Activated naive CD4-positive, alpha-beta T cell treated with anti-CD3 and anti-CD28 coated beads, Interleukin-2, amount 10 ng/mL, durations not matched to agents 7 days and 5 days (primary cell): ENCODE results near the gene GEMIN7.
A peak's percentile ranks its signal among the peaks of the same experiment; 100 is the strongest.

Experiments used
- CTCF ChIA-PET: fragments of 350-600 bp; sonication (Branson Sonifier 250); formaldehyde crosslinking; loops from one replicate; lab custom pipeline; 2021; ENCODE audit warnings: antibody characterized with exemption; lab: Charles Lee
- DNase-seq: peaks from one replicate; pipeline ENCODE4 v3.0.0-alpha.2; 2020
- H3K27ac Mint-ChIP-seq: one replicate; pipeline ENCODE4 v1.8.0; 2021; ENCODE audit warnings: mild to moderate bottlenecking, moderate library complexity, mixed read lengths
- H3K27me3 Mint-ChIP-seq: one replicate; pipeline ENCODE4 v1.8.0; 2021; ENCODE audit warnings: mild to moderate bottlenecking, mixed read lengths
- H3K36me3 Mint-ChIP-seq: one replicate; pipeline ENCODE4 v1.8.0; 2021; ENCODE audit warnings: mixed read lengths
- H3K4me1 Mint-ChIP-seq: one replicate; pipeline ENCODE4 v1.8.0; 2021; ENCODE audit warnings: mixed read lengths
- H3K4me3 Mint-ChIP-seq: one replicate; pipeline ENCODE4 v1.8.0; 2021; ENCODE audit warnings: mild to moderate bottlenecking, moderate library complexity, mixed read lengths
- H3K9me3 Mint-ChIP-seq: one replicate; pipeline ENCODE4 v1.8.0; 2021; ENCODE audit warnings: mixed read lengths

Gene GEMIN7

GRCh38 chr19:45049073-45049736, 29.9 kb upstream of the GEMIN7 start:
- H3K4me1 Mint-ChIP-seq: peaks cover 29% of the 10 kb centered on the region

GRCh38 chr19:45050036-45050435, 29.0 kb upstream of the GEMIN7 start:
- DNase-seq: no peak
- Mint-ChIP-seq H3K9me3 (no peaks in the 10 kb centered on the region), H3K36me3 (peaks cover 30% of the 10 kb centered on the region), H3K27ac (no peak overlapping the region), H3K4me1 (peaks cover 27% of the 10 kb centered on the region), H3K4me3 (no peak overlapping the region), H3K27me3 (no peaks in the 10 kb centered on the region)
- CTCF ChIA-PET: interaction anchor here (1.2 to 3.1 kb wide), 2 partner anchors 9 to 60 kb away, joined by 6 to 18 read pairs; no protein-coding TSS in a partner anchor

More at GRCh38 chr19:45049073-45049736, 29.9 kb upstream of the GEMIN7 start:
- Mint-ChIP-seq H3K36me3 (peaks cover 32% of the 10 kb centered on the region), H3K27me3 (no peaks in the 10 kb centered on the region), H3K9me3 (no peaks in the 10 kb centered on the region), H3K27ac (no peak overlapping the region), H3K4me3 (no peak overlapping the region)
- CTCF ChIA-PET: interaction anchor here (0.6 to 3.1 kb wide), 3 partner anchors 10 to 70 kb away, joined by 3 to 18 read pairs (median 6); no protein-coding TSS in a partner anchor
- no peak for DNase-seq

GRCh38 chr19:45051929-45052579, 27.0 kb upstream of the GEMIN7 start:
- H3K4me1 Mint-ChIP-seq: peaks cover 9% of the 10 kb centered on the region
- no peak overlapping the region for H3K4me3 Mint-ChIP-seq
- no peaks in the 10 kb centered on the region for H3K9me3 Mint-ChIP-seq
- no peak overlapping the region for H3K27ac Mint-ChIP-seq
- H3K27me3 Mint-ChIP-seq: no peaks in the 10 kb centered on the region
- DNase-seq: no peak
- CTCF ChIA-PET: interaction anchor here (0.5 kb wide), 1 partner anchor 506 kb away, joined by 7 read pairs; no protein-coding TSS in a partner anchor
- H3K36me3 Mint-ChIP-seq: peaks cover 28% of the 10 kb centered on the region

- H3K27me3 Mint-ChIP-seq: no peaks in the 10 kb centered on the region
- CTCF ChIA-PET: interaction anchor here (0.6 to 0.9 kb wide), 2 partner anchors 27 to 56 kb away, joined by 3 read pairs; no protein-coding TSS in a partner anchor
- no peak for DNase-seq
- no peaks in the 10 kb centered on the region for H3K9me3 Mint-ChIP-seq
- H3K36me3 Mint-ChIP-seq: peaks cover 56% of the 10 kb centered on the region
- H3K4me3 Mint-ChIP-seq: no peak overlapping the region
- H3K4me1 Mint-ChIP-seq: peaks cover 2% of the 10 kb centered on the region
- no peak overlapping the region for H3K27ac Mint-ChIP-seq
Observed at GRCh38 chr19:45056831-45057230, 22.2 kb upstream of the GEMIN7 start.

- H3K27ac Mint-ChIP-seq: no peak overlapping the region
- H3K36me3 Mint-ChIP-seq: peaks cover 54% of the 10 kb centered on the region
- H3K4me3 Mint-ChIP-seq: no peak overlapping the region
- peaks cover 2% of the 10 kb centered on the region for H3K4me1 Mint-ChIP-seq
- DNase-seq: no peak
- no peaks in the 10 kb centered on the region for H3K9me3 Mint-ChIP-seq
- CTCF ChIA-PET: interaction anchor here (0.6 to 3.8 kb wide), 3 partner anchors 8 to 57 kb away, joined by 3 to 18 read pairs (median 3); no protein-coding TSS in a partner anchor
- no peaks in the 10 kb centered on the region for H3K27me3 Mint-ChIP-seq
Observed at GRCh38 chr19:45057444-45057843, 21.6 kb upstream of the GEMIN7 start.

GRCh38 chr19:45058622-45059159, 20.4 kb upstream of the GEMIN7 start:
- Mint-ChIP-seq H3K27me3 (no peaks in the 10 kb centered on the region), H3K4me3 (no peak overlapping the region), H3K4me1 (peaks cover 2% of the 10 kb centered on the region), H3K9me3 (no peaks in the 10 kb centered on the region), H3K27ac (no peak overlapping the region), H3K36me3 (peaks cover 52% of the 10 kb centered on the region)
- no peak for DNase-seq
- CTCF ChIA-PET: interaction anchor here (1.1 to 3.8 kb wide), 11 partner anchors 9 to 156 kb away, joined by 3 to 22 read pairs (median 5); partner anchors contain the start of gene CLASRP

GRCh38 chr19:45059258-45059965, 19.6 kb upstream of the GEMIN7 start:
- peaks cover 2% of the 10 kb centered on the region for H3K4me1 Mint-ChIP-seq
- H3K4me3 Mint-ChIP-seq: no peak overlapping the region
- CTCF ChIA-PET: interaction anchor here (0.5 to 3.8 kb wide), 20 partner anchors 9 to 371 kb away, joined by 3 to 22 read pairs (median 4); partner anchors contain the start of genes CLASRP and RELB
- peak; percentile 91 for DNase-seq
- no peaks in the 10 kb centered on the region for H3K27me3 Mint-ChIP-seq
- H3K36me3 Mint-ChIP-seq: peaks cover 48% of the 10 kb centered on the region
- no peaks in the 10 kb centered on the region for H3K9me3 Mint-ChIP-seq
- peak overlapping the region; percentile 55 for H3K27ac Mint-ChIP-seq

GRCh38 chr19:45061965-45062364, 17.1 kb upstream of the GEMIN7 start:
- Mint-ChIP-seq H3K4me3 (no peak overlapping the region), H3K9me3 (no peaks in the 10 kb centered on the region), H3K27me3 (no peaks in the 10 kb centered on the region), H3K27ac (no peak overlapping the region), H3K4me1 (peaks cover 2% of the 10 kb centered on the region), H3K36me3 (peaks cover 45% of the 10 kb centered on the region)
- CTCF ChIA-PET: interaction anchor here (0.6 to 0.7 kb wide), 2 partner anchors 41 to 142 kb away, joined by 3 read pairs; no protein-coding TSS in a partner anchor
- DNase-seq: no peak

GRCh38 chr19:45063851-45064801, 14.9 kb upstream of the GEMIN7 start:
- Mint-ChIP-seq H3K4me3 (no peak overlapping the region), H3K36me3 (peaks cover 34% of the 10 kb centered on the region), H3K27ac (no peak overlapping the region), H3K27me3 (no peaks in the 10 kb centered on the region), H3K9me3 (no peaks in the 10 kb centered on the region), H3K4me1 (peaks cover 2% of the 10 kb centered on the region)
- CTCF ChIA-PET: no interaction called here
- no peak for DNase-seq

GRCh38 chr19:45066921-45067661, 12.0 kb upstream of the GEMIN7 start:
- Mint-ChIP-seq H3K4me3 (no peak overlapping the region), H3K9me3 (no peaks in the 10 kb centered on the region), H3K4me1 (no peaks in the 10 kb centered on the region), H3K27me3 (no peaks in the 10 kb centered on the region), H3K27ac (no peak overlapping the region), H3K36me3 (peaks cover 31% of the 10 kb centered on the region)
- CTCF ChIA-PET: no interaction called here
- no peak for DNase-seq

GRCh38 chr19:45068041-45068440, 11.0 kb upstream of the GEMIN7 start:
- Mint-ChIP-seq H3K27ac (no peak overlapping the region), H3K36me3 (peaks cover 27% of the 10 kb centered on the region), H3K27me3 (no peaks in the 10 kb centered on the region), H3K9me3 (no peaks in the 10 kb centered on the region), H3K4me3 (no peak overlapping the region), H3K4me1 (no peaks in the 10 kb centered on the region)
- no peak for DNase-seq
- CTCF ChIA-PET: interaction anchor here (1.1 kb wide), 1 partner anchor 9 kb away, joined by 3 read pairs; no protein-coding TSS in a partner anchor

- peaks cover 26% of the 10 kb centered on the region for H3K36me3 Mint-ChIP-seq
- no peak for DNase-seq
- H3K4me1 Mint-ChIP-seq: no peaks in the 10 kb centered on the region
- no peaks in the 10 kb centered on the region for H3K27me3 Mint-ChIP-seq
- no peak overlapping the region for H3K4me3 Mint-ChIP-seq
- H3K9me3 Mint-ChIP-seq: no peaks in the 10 kb centered on the region
- H3K27ac Mint-ChIP-seq: no peak overlapping the region
- CTCF ChIA-PET: interaction anchor here (1.1 kb wide), 1 partner anchor 10 kb away, joined by 3 read pairs; no protein-coding TSS in a partner anchor
Observed at GRCh38 chr19:45069056-45069455, 10.0 kb upstream of the GEMIN7 start.
